ENCODE data around the gene B4GALT2.

DNA sequence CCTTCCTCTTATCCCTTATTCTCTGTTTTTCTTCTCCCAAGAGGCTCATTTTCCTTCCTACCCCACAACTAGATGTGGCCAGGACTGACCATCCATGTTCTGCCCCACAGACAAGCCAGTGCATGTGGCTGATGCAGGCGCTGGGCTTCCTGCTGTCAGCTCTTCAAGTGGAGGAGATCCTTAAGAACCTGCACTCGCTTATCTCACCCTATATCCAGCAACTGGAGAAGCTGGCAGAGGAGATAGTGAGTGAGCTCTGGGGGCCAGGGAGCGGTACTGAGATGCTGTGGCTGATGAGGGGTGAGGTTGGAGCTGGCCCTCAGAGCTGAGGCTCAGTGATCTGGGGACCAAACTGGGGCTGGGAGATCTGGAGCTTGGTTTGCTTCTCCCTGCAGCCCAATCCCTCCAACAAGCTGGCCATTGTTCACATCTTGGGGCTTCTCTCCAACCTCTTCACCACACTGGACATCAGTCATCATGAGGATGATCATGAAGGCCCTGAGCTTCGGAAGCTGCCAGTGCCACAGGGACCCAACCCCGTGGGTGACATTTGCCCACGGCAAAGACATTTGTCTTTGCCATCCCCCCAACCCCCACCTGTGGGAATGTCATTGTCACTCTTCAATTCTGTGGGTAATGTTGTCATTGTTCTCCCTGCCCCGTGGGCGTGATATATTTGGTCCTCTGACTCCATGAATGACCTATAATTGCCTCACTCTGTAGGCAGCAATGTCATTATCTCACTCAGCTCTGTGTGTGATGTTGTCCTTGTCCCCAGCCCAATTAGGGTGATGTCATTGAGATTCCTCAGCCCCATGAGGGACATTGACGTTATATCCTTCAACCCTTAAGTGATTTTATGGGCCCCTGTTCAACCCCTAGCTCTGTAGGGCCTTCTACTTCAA lies 20.4 kb upstream of the B4GALT2 start:
- TF ChIP-seq, protein P1, sequence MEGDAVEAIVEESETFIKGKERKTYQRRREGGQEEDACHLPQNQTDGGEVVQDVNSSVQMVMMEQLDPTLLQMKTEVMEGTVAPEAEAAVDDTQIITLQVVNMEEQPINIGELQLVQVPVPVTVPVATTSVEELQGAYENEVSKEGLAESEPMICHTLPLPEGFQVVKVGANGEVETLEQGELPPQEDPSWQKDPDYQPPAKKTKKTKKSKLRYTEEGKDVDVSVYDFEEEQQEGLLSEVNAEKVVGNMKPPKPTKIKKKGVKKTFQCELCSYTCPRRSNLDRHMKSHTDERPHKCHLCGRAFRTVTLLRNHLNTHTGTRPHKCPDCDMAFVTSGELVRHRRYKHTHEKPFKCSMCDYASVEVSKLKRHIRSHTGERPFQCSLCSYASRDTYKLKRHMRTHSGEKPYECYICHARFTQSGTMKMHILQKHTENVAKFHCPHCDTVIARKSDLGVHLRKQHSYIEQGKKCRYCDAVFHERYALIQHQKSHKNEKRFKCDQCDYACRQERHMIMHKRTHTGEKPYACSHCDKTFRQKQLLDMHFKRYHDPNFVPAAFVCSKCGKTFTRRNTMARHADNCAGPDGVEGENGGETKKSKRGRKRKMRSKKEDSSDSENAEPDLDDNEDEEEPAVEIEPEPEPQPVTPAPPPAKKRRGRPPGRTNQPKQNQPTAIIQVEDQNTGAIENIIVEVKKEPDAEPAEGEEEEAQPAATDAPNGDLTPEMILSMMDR (conservative IDR thresholded peaks at IDR 0.05), result no peak
- no peak for TF ChIP-seq EZH2 (IDR thresholded peaks at IDR 0.05; ENCODE audit: low read depth)
